ENCODE results near the gene GARIN5B.
"Not testable (repeated sequence)": the region's sequence is repeated elsewhere in the genome, so short reads cannot be mapped to it uniquely, and the experiment has no call there.

Gene GARIN5B

DNA sequence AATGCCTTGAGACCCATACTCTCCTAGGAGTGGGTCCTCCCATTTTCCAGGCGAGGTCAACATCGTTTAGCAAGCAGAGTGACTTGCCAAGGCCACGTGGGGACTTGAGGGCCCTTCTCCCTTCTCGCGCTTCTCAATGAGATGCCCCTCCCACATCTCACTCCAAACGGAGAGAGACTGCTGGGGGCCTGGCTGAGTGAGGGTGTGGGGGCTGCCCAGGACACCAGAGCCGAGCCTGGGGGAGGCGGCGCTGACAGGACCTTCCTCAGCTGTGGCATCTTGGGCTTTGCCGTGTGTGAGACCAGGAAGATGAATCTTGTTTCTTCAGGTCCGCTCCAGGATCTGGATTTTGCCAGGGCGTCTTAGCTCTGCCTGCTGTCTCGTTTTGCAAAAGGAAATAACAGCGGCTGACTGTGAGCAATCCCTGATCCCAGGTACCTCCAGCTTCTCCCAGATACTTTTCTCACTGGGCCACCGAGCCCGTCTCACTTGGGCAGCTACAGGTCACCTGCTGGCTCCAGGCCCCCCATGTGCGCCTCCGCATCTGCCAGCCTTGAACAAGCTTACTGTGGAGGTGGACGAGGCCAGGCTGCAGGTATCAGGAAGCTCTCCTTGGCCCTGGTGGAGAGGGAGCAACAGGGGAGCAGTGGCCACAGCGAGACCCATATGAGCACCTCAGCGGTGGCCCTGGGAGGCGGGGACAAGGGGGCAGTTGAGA is 14.6 kb downstream of the GARIN5B start:
- no peak for DNase-seq (ENCODE audit: low read depth)

DNA sequence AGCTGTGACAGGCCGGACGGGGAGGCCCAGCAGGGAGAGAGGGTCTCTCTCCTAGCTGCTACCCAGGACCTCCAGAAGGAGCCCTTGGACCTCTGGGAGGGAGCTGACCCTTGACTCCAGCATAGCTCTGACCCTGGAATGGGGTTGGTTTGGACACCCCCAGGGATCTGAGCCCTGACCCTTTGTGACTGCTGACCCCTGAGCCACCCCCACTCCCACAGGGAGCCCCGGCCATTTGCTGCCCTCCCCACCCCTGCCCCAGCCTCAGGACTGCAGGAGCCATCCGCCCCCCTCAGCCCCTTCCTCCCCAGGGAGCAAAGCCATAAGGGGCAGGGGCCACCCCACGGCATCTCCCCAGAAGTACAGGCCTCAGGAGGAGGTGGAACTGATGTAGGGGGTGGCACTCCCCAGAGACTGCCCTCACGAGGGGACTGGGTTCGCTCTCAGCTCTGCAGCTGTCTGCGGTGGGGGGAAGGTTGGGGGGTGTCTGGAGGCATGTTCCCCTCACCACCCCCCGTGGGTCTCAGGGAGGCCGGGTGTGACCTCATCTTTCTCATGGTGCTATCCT is 15.5 kb downstream of the GARIN5B start:
- DNase-seq (ENCODE audit: low read depth) = no peak

DNA sequence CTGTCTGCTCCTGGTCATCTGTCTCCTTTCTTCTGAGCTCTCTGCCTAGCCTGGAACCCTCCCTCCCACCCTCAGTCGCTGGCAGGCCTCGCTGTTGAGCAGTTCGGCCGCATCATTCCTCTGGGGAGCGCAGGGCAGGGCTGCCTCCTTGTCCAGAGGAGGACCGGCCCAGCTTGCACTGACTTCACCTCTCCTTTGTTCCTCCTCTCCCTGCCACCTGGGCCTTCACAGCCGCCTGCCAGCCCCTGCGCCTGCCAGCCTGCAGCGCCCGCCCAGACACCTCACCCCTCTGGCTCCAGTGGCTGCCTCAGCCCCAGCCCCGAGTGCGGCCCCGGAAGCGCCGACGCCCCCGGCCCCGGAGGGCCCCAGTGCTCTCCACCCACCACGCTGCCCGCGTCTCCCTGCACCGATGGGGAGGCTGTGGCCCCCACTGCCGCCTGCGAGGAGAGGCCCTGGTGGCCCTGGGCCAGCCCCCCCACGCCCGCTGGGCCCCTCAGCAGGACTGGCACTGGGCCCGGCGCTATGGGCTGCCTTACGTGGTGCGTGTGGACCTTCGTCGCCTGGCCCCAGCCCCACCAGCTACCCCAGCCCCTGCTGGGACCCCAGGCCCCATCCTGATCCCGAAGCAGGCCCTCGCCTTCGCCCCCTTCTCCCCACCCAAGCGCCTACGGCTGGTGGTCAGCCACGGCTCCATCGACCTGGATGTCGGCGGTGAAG is 16.2 kb downstream of the GARIN5B start:
- DNase-seq (ENCODE audit: low read depth) = no peak

DNA sequence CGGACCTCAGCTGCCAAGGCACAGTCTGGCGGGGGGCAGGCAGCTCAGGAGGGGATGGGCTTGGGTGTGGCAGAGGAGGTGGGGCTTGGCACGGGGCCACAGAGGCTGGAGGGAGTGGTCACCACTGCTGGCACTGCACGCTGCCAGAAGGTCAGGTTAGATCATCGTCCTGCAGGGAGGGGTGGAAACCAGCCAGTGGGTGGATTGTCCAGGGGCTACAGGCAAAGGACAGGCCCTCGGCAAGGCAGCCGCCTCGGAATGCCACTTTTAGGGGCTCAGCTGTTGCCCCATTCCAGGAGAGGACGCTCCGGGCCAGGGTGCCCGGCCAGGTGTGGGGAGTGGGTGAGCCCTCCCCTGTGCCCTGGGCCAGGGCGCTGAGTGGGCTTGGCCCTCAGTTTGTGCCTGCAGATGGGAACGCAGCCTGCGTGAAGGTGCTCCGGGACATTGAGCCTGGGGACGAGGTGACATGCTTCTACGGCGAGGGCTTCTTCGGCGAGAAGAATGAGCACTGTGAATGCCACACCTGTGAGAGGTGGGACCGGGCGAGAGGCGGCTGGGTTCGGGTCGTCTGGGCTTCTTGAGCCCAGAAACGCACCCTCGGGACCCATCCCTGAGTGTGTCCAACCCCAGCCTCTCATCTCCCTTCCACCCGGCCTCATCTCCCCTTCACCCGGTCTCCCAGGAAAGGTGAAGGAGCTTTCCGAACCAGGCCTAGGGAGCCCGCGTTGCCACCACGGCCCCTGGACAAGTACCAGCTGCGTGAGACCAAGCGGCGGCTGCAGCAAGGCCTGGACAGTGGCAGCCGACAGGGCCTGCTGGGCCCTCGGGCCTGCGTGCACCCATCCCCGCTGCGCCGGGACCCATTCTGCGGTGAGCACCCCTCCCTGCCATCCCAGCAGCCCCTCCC is 17.0 kb downstream of the GARIN5B start:
- DNase-seq (ENCODE audit: low read depth) = no peak

DNA sequence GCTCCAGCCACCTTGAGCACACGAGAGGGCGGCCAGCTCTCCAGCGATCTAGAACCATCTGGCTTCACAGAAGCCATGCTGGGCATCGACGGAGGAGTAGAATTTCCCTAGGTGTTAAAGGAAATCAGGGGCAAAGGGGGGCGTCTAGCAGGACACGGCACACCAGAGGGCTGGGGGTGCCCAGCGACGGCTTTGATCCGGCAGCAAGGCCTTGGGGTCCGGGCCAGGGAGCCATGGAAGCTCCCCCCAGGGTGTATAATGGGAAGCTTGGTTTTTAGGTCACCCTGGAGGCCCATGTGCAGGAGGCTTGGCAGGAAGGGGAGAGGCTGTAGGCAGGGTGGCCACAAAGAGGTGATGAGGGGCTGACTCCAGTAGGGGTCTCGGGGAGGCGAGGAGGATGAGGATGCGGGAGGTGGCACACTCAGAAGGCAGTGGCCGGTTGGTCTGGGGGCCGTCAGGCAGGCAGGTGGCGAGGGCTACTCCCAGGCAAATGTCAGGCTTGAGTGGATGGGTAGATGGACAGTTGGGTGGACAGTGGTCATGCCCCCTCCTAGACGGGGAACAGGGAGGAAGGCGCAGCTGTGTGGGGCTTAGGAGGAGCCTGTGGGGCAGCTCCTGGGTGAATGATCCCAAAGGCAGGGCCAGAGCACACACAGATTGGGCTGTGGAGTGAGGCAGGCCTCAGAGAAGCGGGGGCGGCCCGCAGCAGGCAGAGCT is 17.8 kb downstream of the GARIN5B start:
- DNase-seq (ENCODE audit: low read depth) = no peak

DNA sequence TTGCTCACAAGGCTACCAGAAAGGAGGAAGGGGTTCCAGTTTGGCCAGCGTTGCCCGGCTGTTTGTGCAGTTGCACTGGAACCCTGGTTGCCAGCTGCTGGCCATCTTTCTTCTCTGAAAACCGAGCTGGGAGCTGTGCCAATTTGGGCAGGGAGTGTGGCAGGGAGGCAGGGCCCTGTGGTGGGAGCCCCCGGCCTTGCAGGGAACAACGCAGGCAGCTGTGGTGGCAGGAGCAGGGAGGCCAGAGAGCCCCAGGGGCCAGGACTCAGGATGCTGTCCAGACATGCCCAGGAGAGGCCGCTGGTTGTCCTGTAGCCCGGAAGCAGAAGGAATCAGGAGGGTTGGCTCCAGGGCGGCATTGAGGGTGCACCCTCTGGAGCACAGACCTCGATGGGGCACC is 18.6 kb downstream of the GARIN5B start:
- DNase-seq (ENCODE audit: low read depth) = no peak

DNA sequence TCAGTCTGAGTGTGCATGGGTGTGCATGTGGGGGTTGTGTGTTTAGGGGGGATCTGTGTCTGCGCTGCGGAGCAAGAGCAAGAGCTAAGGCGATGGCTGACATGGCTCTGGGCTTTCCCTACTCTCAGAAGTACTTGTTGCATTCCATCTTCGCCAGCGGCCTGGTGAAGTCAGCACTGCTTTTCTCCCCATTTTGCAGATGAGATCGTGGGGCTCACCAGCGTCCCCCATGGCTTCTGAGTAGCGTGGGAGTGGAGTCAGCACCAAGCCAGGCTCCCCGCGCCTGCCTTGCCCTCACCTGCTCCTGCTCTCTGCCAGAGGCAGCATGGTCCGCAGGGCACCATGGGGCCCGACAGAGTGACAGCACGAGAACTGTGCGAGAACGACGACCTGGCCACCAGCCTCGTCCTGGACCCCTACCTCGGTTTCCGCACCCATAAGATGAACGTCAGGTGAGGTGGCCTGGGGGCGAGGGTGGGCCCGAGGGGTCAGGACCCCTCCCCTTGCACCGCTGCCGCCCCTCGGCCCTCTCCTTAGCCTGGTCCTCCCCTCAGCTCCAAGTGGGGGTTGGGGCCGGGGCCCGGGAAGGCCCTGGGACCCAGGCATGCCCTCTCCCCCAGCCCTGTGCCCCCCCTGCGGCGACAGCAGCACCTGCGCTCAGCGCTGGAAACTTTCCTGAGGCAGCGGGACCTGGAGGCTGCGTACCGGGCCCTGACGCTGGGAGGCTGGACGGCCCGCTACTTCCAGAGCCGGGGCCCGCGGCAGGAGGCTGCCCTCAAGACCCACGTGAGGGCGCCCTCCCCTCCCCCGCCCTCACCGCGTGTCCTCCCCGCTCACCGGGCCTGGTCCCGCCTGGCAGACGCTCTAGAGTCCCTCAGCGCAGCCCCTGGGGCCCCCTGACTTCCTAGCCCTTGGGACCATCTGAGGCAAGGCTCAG is 21.2 kb downstream of the GARIN5B start:
- no peak for DNase-seq (ENCODE audit: low read depth)

DNA sequence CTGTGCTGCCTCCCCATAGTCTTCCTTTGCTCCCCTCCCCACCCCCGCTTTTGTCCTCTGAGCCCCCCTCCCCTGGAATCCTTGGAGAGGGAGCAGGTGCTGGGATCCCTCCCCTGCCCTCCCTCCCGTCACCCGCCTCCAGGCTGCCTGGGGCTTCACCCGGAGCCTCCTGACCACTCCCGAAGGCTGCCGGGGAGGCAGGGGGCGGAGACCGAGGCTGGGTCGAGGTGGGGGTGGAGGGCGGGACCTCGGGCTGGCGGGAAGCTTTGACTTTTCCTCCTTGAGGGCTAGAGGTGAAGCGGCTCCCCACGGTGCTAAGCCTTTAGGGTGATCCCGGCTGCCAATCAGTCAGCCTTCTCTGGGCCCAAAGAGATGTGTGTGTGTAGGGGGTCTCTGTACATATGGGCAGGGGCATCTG is 21.9 kb downstream of the GARIN5B start:
- no peak for DNase-seq (ENCODE audit: low read depth)

DNA sequence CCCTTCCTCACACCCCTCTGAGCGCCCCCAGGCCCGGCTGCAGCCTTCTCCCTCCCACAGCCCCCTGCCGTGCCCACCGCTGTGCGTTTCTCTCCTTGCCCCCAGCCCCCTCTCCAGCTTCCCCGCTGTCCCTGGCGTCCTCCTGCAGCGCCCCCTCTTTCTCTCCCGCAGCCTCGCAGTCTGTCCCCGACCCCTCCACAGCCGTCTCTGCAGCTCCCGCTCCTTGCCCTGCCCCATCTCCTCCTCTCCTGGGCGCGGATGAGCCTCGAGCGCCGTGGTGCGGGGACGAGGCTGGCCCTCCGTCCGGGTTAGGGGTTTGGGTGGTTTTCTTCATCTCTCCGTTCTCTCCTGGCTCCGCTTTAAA is 22.3 kb downstream of the GARIN5B start:
- no peak for DNase-seq (ENCODE audit: low read depth)

DNA sequence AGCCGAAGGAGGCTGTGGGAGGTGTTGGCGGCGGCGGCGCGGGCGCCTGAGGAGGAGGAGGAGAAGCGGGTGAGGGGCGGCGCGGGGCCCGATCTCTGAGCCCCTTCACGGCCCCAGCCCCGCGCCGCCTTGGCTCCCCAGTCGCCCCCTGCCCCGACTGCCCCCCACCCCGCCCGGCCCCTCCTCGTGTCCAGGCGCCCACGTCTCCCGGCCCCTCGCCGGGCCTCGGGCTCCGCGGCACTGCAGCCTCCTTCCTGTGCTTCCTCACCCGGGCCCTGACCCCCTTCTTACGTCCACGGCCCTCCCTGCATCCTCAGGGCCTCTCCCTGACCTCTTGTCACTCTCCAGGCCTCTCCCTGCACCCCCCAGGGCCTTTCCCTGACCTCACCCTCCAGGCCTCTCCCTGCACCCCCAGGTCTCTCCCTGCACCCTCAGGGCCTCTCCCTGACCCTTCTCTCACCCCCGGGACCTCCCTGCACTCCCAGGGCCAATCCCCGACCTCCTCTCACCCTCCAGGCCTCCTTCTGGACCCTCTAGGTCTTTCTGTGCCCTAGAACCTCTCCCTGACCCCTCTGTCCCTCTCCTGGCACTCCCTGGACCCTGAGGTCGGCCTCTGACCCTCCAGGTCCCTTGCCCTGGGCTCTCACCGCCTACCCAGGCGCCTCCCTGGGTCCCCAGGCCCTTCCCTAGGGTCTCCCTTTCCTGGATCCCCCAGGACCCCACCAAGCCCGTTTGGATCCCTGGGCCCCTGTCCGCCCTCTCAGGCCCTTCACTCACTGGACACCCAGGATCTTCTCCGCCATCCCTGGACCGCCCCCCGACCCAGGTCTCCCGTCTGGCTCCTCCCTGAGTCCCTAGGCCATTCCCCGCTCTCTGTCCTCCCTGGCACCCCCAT is 22.9 kb downstream of the GARIN5B start:
- no peak for DNase-seq (ENCODE audit: low read depth)

DNA sequence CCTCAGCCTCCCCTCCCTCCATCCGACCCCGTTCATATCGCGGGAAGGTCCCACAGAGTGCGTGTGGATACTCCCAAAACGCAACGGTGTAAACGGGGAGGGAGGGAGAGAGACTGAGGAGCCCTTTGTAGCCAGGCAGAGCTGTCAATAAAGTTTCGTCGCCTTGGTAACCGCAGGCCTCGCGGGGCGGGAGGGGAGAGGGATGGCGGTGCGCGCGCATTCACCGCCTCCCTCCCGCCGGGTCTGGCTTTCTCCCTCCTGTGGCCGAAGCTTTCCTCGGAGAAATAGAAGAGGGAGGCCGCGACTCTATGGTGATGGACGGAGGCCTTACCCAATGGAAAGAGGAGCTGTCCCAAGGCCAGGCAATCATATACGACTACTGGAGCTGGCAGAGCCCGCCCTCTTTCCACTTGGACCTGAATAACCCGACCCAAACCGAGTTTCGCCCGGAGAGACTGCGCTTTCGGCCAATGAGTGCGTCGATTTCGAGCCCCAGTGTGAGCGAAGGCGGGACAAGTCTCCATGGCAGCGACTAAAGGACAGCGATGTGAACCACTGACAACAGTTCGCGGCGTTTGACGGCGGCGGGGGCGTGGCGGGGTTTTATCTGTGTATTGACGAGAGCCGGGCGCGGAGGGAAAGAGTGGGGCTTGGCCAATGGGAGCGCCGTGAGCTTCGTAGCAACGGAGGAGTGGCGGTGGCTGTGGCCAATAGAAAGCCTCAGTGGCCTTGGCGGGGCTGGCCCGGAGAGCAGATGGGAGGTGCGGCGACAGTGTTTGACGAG is 23.8 kb downstream of the GARIN5B start, which contains the start of gene KMT5C:
KMT5C (plus strand) TSS at position 772 of the 784 bp plus-strand sequence. CDS start 2,061 bp downstream, outside the sequence.
- peak; percentile 99 for DNase-seq (ENCODE audit: low read depth)

DNA sequence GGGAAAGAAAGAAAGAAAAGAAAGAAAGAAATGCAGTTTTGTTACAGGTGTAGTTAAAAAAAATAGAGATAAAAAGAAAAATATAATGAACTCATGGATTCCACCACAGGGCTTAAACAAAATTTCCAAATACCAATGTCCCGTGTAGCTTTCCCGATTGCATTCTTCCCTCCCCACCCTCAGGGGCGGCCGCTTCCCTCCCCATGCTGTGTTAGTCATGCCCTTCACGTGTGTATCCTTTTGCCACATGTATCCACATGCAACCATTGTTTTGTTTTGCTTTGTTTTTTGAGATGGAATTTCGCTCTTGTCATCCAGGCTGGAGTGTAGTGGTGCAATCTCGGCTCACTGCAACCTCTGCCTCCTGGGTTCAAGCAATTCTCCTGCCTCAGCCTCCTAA is 27.0 kb downstream of the GARIN5B start:
- DNase-seq (ENCODE audit: low read depth) = no peak

DNA sequence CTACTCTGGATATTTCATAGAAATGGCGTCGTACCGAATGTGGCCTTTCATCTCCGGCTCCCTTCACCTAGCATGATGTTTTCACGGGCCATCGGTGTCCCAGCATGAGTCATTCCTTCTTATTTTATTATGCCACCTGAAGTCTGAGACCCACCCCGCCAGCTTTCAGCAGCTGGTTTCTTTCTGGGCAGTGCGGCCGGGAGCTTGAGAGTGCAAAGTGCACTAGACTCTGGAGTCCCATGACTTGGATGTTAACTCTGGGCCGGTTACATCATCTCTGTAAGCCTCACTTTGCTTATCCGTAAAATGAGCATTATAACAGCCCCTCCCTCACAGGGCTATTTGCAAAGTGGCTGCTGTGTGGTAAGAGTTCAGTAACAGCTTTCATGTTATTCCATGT is 29.2 kb downstream of the GARIN5B start:
- no peak for DNase-seq (ENCODE audit: low read depth)

DNA sequence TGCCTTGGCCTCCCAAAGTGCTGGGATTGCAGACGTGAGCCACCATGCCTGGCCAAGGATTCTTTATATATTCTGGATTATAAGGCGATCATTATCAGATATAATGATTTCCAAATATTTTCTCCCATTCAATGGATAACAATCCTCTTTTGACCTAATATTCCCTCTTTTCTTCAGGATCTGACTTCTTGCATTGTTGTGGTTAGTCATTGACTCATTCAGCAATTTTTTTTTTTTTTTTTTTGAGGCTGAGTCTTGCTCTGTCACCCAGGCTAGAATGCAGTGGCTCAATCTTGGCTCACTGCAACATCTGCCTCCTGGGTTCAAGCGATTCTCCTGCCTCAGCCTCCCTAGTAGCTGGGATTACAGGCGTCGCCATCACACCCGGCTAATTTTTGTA is 33.3 kb downstream of the GARIN5B start:
- DNase-seq (ENCODE audit: low read depth) = not testable (repeated sequence)

DNA sequence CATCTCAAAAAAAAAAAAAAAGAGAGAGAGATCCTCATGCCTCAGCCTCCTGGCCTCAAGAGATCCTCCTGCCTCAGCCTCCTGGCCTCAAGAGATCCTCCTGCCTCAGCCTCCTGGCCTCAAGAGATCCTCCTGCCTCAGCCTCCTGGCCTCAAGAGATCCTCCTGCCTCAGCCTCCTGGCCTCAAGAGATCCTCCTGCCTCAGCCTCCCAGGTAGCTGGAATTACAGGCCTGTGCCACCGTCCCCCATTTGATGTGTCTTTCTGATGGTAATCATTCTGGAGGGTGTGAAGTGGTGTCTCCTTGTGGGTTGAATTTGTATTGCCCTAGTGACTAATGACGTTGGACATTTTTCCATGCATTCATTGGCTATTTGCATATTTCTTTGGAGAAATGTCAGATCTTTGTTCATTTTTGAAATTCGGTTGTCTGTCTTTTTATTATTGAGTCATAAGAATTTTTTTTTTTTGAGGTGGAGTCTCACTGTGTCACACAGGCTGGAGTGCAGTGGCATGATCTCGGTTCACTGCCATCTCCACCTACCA is 34.2 kb downstream of the GARIN5B start:
- DNase-seq (ENCODE audit: low read depth) = not testable (repeated sequence)

DNA sequence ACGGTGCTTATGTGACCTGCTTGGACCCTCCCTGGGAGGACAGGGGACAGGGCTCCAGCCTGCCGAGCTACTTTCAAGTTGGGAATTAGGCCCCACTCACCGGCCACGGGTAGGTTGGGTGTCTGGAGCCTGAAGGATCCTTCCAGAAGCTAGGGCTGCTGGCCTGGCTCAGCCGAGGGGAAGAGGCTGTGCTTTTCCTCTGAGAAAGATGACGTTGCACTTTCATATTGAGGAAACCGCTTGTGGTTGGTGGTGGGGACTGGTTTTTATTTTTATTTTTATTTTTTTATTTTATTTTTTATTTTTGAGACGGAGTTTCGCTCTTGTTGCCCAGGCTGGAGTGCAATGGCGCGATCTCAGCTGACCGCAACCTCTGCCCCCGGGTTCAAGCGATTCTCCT is 37.9 kb downstream of the GARIN5B start, which contains the start of gene TMEM150B:
TMEM150B (minus strand) TSS at position 170 of the 400 bp plus-strand sequence. CDS start 4,305 bp downstream, outside the sequence.
- no peak for DNase-seq (ENCODE audit: low read depth)

DNA sequence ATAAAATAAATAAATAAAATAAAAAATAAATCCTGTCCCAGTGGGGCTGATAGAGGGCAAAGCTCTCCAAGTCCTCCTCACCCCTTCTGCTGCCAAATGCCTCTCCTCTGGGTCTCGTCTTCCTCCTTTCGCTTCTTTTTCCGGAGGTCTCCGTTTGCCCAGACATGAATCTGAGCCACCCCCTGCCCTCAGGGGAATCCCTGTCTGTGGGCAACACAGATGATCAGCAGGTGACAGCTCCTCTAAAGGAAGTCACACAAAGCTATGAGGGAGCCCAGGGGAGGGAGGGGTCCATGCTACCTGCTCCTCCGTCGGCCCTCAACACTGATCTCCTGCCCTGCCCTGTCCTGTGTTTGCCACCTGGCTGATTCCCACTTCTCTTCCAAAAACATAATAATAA is 38.4 kb downstream of the GARIN5B start:
- DNase-seq (ENCODE audit: low read depth) = no peak
